ENCODE results near the gene RIN3. TPM values are rescaled to one million over a fixed set of nuclear protein-coding genes. Genes with fewer than 3 reads are reported as not detected.

Gene RIN3
- total RNA-seq, 4 donors from 2014 or later, result 15.1 to 32.3 (median 21.9) TPM

DNA sequence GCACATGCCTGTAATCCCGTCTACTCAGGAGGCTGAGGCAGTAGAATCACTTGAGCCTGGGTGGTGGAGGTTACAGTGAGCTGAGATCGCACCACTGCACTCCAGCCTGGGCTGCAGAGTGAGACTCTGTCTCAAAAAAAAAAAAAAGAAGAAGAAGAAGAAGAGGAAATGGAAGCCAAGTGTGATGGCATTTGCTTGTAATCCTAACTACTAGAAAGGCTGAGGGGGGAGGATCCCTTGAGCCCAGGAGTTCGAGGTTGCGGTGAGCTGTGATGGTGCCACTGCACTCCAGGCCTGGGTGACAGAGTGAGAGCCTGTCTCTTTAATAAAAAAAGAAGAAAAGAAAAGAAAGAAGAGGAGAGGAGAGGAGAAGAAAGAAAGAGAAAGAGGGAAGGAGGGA is 182.8 kb downstream of the RIN3 start:
- TF ChIP-seq, protein P1, sequence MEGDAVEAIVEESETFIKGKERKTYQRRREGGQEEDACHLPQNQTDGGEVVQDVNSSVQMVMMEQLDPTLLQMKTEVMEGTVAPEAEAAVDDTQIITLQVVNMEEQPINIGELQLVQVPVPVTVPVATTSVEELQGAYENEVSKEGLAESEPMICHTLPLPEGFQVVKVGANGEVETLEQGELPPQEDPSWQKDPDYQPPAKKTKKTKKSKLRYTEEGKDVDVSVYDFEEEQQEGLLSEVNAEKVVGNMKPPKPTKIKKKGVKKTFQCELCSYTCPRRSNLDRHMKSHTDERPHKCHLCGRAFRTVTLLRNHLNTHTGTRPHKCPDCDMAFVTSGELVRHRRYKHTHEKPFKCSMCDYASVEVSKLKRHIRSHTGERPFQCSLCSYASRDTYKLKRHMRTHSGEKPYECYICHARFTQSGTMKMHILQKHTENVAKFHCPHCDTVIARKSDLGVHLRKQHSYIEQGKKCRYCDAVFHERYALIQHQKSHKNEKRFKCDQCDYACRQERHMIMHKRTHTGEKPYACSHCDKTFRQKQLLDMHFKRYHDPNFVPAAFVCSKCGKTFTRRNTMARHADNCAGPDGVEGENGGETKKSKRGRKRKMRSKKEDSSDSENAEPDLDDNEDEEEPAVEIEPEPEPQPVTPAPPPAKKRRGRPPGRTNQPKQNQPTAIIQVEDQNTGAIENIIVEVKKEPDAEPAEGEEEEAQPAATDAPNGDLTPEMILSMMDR (IDR thresholded peaks at IDR 0.05; ENCODE audit: low read depth), result no peak

- TF ChIP-seq, protein P1 (IDR thresholded peaks at IDR 0.05; ENCODE audit: low read depth), result no peak
These were observed 184.8 kb downstream of the RIN3 start for GRCh38 chr14:92698393-92698792.

DNA sequence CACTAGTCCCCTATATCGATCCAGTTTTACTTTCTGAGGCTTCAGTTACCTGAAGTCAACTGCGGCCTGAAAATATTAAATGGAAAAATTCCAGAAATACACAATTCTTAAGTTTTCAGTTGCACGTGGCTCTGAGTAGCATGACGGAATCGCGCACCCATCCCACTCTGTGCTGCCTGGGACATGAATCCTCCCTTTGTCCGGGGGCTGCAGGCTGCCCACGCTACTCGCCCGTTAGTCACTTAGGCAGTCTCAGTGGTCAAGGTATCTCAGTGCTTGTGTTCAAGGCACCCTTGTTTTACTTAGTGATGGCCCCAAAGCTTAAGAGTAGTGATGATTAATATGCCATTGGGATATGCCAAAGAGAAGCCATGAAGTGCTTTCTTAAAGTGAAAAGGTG is 188.2 kb downstream of the RIN3 start:
- TF ChIP-seq, protein P1 (IDR thresholded peaks at IDR 0.05; ENCODE audit: low read depth), result no peak

DNA sequence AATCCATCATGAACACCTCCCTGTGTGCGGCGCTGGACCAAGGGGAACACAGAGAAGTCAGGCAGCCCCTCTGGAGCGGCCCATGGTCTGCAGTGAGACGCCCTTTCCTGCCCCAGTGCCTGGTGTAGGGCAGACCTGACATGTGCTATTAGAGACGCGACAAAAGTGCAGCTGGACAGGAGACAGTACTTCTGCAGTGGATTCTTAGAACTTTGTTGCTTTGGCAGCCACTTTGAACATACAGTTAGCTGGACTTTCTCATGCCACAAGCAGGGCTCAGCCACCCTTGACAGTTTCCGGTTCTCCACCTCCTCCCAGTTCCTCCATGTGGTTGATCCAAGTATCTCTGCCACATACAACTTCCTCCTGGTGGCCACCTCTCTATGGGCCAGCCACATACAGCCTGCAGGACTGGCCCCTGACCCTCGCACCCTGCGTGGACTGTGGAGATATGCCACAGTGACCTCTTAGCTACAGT is 188.9 kb downstream of the RIN3 start:
- TF ChIP-seq, protein P1 (IDR thresholded peaks at IDR 0.05; ENCODE audit: low read depth), result no peak

DNA sequence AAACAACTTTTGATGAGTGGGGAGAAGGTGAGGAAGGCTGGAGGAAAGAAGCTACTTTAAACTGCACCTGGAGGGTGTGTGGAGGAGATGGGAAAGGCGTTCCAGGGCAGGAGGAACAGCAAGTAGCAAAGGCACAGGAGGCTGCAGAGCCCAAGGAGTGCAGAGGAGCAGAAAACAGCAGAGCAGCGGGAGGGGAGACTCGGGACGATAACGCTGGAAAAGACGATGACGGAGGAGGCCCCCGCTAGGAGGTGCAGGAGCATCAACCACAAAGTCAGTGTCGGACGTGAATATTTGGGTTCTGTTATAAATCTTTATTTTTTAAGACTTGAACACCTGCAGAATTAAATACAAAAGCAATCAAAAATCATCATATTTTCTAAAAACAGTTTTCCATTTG is 189.9 kb downstream of the RIN3 start:
- TF ChIP-seq, protein P1 (IDR thresholded peaks at IDR 0.05; ENCODE audit: low read depth), result no peak

GRCh38 chr14:92704036-92704804 is 190.6 kb downstream of the RIN3 start:
- TF ChIP-seq, protein P1 (IDR thresholded peaks at IDR 0.05; ENCODE audit: low read depth), result no peak

DNA sequence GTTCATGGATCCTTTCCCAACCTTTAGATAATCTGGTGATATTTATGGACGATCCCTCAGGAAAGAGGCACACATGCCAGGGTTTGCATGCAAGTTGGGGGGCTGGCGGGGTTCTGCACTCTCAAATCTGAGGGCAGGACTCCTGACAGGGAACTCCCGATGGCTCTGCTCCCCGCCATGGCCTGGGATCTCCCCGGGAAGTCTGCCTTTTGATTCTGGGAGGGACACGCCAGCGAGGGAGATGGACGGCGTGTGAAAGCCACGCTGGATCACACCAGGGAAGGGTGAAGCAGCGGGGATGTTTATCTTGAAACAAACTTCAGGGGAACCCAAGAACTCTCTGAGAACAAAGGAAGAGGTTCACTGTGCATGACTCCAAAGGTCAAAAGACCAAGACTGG is 191.2 kb downstream of the RIN3 start:
- TF ChIP-seq, protein P1 (IDR thresholded peaks at IDR 0.05; ENCODE audit: low read depth), result no peak
